ENCODE data around the gene SPATA2L. TPM values are rescaled to one million over a fixed set of nuclear protein-coding genes. Genes with fewer than 3 reads are reported as not detected.
A peak's percentile ranks its signal among the peaks of the same experiment; 100 is the strongest.
"Not testable (repeated sequence)": the region's sequence is repeated elsewhere in the genome, so short reads cannot be mapped to it uniquely, and the experiment has no call there.

Gene SPATA2L
- total RNA-seq, 2 experiments from 2014 or later = 0.93 to 1.2 TPM

DNA sequence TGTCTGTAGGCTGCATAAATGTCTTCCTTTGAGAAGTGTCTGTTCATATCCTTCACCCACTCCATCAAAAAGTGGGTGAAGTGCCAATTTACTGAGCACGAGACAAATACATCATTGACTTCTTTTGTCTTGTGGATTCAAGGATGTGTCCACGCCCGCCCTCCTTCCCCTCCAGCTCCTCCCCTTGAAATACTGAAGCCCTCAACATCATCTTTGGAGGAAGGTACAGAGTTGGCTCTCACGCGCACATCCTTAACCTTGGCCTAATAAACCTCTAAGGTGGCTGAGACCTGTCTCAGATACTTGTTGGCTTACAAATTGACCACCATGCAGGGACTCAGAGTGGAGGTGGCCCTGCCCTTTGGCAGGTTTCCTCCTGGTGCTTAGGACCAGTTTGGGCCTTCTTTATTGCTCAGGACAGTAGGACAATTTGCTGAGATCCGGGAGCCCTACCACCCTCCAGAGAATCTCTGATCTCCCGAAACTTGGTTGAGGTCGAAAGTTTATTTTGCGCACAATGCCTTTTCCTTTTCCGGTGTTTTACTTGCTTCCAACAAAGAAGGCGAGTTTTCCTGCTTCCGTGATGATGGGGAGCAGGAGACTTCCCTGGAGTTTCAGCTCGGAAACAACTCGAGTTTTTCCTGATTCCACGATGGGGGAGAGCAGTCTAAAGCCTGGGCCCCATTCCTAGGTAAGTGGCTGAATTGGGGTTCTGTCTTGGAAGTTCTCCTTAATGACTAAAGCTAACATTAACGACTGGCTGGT is 29.1 kb downstream of the SPATA2L start:
- peaks cover 23% of the 10 kb centered on the region for H3K4me1 Mint-ChIP-seq (ENCODE audit: low read depth)
- intact Hi-C loops (cut with micrococcal nuclease) = no loop called here
- no peaks in the 10 kb centered on the region for H3K27me3 Mint-ChIP-seq (ENCODE audit: low read depth)
- H3K27ac Mint-ChIP-seq = no peak overlapping the region
- CTCF ChIA-PET = interaction anchor here (1.0 kb wide), 1 partner anchor 31 kb away, joined by 3 read pairs; no protein-coding TSS in a partner anchor
- H3K36me3 Mint-ChIP-seq (ENCODE audit: low read depth) = no peaks in the 10 kb centered on the region
- DNase-seq = no peak
- H3K4me3 Mint-ChIP-seq = no peak overlapping the region
- no peaks in the 10 kb centered on the region for H3K9me3 Mint-ChIP-seq

DNA sequence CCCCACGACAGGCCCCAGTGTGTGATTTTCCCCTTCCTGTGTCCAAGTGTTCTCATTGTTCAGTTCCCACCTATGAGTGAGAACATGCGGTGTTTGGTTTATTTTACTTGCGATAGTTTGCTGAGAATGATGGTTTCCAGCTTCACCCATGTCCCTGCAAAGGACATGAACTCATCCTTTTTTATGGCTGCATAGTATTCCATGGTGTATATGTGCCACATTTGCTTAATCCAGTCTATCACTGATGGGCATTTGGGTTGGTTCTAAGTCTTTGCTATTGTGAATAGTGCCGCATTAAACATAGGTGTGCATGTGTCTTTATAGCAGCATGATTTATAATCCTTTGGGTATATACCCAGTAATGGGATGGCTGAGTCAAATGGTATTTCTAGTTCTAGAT is 29.9 kb downstream of the SPATA2L start:
- H3K9me3 Mint-ChIP-seq; H3K4me3 Mint-ChIP-seq; H3K36me3 Mint-ChIP-seq (ENCODE audit: low read depth); H3K27me3 Mint-ChIP-seq (ENCODE audit: low read depth); intact Hi-C loops (cut with micrococcal nuclease); DNase-seq; H3K27ac Mint-ChIP-seq: not testable (repeated sequence)
- H3K4me1 Mint-ChIP-seq (ENCODE audit: low read depth) = peaks cover 23% of the 10 kb centered on the region
- CTCF ChIA-PET = interaction anchor here (0.9 to 1.0 kb wide), 2 partner anchors 30 to 71 kb away, joined by 3 read pairs; no protein-coding TSS in a partner anchor

DNA sequence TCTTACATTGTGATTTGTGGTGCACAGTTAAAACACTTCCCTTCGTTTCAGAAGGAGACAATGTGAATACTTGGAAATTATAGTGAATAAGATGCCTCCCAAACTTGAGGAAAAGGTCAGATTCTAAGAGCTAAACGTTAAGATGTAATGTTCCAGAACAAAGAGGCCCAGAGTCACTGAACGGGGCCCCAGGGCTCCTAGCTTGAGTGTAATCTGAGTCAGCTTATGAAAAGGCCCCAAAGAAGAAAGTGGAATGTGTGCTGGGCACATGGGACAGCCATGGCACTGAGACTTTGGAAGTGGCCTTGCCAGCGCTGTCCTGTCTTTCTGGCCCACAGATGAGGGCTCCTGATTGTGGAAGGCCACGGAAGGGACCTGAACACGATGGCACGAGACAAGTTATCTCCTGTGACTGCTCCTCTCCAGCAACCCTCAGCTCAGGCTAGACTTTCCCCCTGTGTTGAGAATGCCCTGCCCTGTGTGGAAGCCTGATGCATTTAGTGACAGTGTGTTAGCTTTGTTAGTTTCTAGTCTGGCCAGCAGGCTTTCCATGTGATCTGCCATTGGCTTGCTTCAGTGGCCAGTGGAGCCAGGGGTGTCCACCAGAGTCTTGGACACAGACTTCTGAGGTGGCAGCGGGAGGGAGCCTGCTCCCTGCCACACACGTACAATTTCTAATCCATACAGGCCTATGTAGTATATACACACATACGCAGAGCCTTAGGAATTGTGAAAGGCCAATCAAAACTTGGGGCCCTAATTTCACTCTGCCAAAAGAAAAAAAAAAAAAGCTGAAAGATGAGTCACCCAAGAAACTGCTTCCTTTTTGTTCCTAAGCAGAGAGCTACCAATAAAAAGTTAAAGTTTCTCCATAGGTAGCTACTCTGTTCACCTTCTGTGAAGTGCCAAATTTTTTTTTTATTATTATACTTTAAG is 30.7 kb downstream of the SPATA2L start:
- H3K4me3 Mint-ChIP-seq = no peak overlapping the region
- H3K9me3 Mint-ChIP-seq = no peaks in the 10 kb centered on the region
- H3K36me3 Mint-ChIP-seq (ENCODE audit: low read depth) = no peaks in the 10 kb centered on the region
- peaks cover 23% of the 10 kb centered on the region for H3K4me1 Mint-ChIP-seq (ENCODE audit: low read depth)
- peak overlapping the region; percentile 7 for H3K27ac Mint-ChIP-seq
- CTCF ChIA-PET = interaction anchor here (0.6 to 1.6 kb wide), 4 partner anchors 10 to 70 kb away, joined by 3 to 4 read pairs (median 3); no protein-coding TSS in a partner anchor
- no peak for DNase-seq
- no peaks in the 10 kb centered on the region for H3K27me3 Mint-ChIP-seq (ENCODE audit: low read depth)
- intact Hi-C loops (cut with micrococcal nuclease) = no loop called here

DNA sequence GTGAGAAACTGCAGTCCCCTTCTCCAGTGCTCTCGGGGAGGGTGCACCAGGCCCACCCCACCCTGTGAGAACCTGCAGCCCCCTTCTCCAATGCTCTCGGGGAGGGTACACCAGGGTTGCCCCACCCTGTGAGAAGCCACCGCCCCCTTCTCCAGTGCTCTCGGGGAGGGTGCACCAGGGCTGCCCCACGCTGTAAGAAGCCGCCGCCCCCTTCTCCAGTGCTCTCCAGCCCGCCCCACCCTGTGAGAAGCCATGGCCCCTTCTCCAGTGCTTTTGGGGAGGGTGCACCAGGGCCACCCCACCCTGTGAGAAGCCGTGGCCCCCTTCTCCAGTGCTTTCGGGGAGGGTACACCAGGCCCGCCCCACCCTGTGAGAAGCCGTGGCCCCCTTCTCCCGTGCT is 31.8 kb downstream of the SPATA2L start:
- H3K27ac Mint-ChIP-seq = no peak overlapping the region
- no peak overlapping the region for H3K4me3 Mint-ChIP-seq
- no peaks in the 10 kb centered on the region for H3K27me3 Mint-ChIP-seq (ENCODE audit: low read depth)
- H3K36me3 Mint-ChIP-seq (ENCODE audit: low read depth) = no peaks in the 10 kb centered on the region
- intact Hi-C loops (cut with micrococcal nuclease) = no loop called here
- CTCF ChIA-PET = interaction anchor here (1.6 kb wide), 1 partner anchor 31 kb away, joined by 4 read pairs; no protein-coding TSS in a partner anchor
- H3K9me3 Mint-ChIP-seq = no peaks in the 10 kb centered on the region
- peaks cover 23% of the 10 kb centered on the region for H3K4me1 Mint-ChIP-seq (ENCODE audit: low read depth)
- DNase-seq = no peak

DNA sequence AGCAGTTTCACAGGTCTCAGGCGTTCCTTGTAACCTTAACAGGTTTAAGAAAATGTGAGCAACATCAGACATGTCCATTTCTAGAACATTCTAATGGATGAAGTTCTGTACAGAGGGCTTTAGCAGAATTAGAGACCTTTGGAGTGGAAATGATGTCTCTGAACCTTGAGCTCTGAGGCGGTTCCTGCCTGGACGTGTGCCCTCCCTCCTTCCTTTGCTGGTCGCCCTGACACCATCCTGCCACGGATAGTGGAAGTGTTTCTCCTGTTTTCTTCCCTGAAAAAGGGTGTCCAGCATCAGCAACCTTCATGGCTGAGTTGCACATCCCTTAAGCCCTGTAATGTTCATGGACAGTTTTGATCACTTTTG is 32.7 kb downstream of the SPATA2L start:
- Mint-ChIP-seq H3K4me3 (no peak overlapping the region), H3K27me3 (ENCODE audit: low read depth) (no peaks in the 10 kb centered on the region), H3K4me1 (ENCODE audit: low read depth) (peaks cover 23% of the 10 kb centered on the region), H3K36me3 (ENCODE audit: low read depth) (peaks cover 4% of the 10 kb centered on the region), H3K9me3 (no peaks in the 10 kb centered on the region), H3K27ac (no peak overlapping the region)
- intact Hi-C loops (cut with micrococcal nuclease) = no loop called here
- CTCF ChIA-PET = interaction anchor here (0.7 to 1.4 kb wide), 3 partner anchors 30 to 95 kb away, joined by 3 to 6 read pairs (median 3); no protein-coding TSS in a partner anchor
- DNase-seq = no peak

DNA sequence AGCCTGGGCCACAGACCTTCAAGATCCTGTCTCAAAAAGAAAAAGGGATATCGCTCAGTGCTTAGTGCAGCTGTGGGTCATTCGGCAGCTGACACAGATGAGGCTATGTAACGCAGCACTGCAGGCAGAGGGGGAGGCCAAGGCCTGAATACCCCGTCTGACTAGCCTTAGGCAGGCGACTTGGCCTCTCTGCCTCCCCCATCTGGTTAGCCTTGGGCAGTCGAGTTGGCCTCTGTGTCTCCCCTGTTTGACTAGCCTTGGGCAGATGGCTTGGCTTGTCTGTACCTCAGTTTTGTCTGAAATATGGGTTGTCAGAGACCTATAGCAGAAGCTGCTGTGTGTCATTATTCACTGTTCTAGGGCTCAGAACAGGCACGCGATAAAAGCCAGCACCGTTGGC is 33.9 kb downstream of the SPATA2L start:
- H3K27me3 Mint-ChIP-seq (ENCODE audit: low read depth) = no peaks in the 10 kb centered on the region
- intact Hi-C loops (cut with micrococcal nuclease) = loop anchor here (1.0 kb wide), 1 partner anchor 93 kb away; no protein-coding TSS in a partner anchor
- no peak overlapping the region for H3K4me3 Mint-ChIP-seq
- CTCF ChIA-PET = interaction anchor here (0.9 kb wide), 1 partner anchor 92 kb away, joined by 3 read pairs; the partner anchor contains the start of gene CPNE7
- H3K36me3 Mint-ChIP-seq (ENCODE audit: low read depth) = peaks cover 11% of the 10 kb centered on the region
- H3K27ac Mint-ChIP-seq = no peak overlapping the region
- H3K9me3 Mint-ChIP-seq = no peaks in the 10 kb centered on the region
- no peak for DNase-seq
- peaks cover 23% of the 10 kb centered on the region for H3K4me1 Mint-ChIP-seq (ENCODE audit: low read depth)

DNA sequence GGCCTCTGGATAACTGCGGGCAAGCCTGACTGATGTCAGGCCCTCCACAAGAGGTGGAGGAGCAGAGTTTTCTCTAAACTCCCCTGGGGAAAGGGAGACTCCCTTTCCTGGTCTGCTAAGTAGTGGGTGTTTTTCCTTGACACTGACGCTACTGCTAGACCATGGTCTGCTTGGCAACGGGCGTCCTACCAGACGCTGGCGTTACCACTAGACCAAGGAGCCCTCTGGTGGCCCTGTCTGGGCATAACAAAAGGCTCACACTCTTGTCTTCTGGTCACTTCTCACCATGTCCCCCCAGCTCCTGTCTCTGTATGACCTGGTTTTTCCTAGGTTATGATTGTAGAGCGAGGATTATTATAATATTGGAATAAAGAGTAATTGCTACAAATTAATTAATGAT is 34.5 kb downstream of the SPATA2L start:
- CTCF ChIA-PET; H3K27me3 Mint-ChIP-seq (ENCODE audit: low read depth); H3K27ac Mint-ChIP-seq; H3K4me3 Mint-ChIP-seq; DNase-seq; H3K9me3 Mint-ChIP-seq: not testable (repeated sequence)
- peaks cover 23% of the 10 kb centered on the region for H3K4me1 Mint-ChIP-seq (ENCODE audit: low read depth)
- peaks cover 15% of the 10 kb centered on the region for H3K36me3 Mint-ChIP-seq (ENCODE audit: low read depth)
- intact Hi-C loops (cut with micrococcal nuclease) = loop anchor here (1.0 kb wide), 1 partner anchor 93 kb away; no protein-coding TSS in a partner anchor

DNA sequence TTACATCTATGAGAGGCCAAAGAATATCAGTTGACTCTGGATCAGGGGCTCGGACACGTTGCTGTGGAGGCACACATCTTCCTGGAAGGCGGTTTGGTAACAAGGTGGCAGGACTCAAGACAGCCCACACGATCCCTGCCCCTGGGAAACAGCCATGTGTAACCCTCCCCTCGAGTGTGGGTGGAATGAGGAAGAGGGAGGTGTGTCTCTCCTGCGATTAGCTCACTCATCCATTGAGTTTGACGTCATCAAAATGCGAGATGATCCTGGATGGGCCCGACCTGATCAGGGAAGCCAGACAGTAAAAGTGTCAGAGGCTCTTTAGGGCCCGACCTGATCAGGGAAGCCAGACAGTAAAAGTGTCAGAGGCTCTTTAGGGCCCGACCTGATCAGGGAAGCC is 37.3 kb downstream of the SPATA2L start:
- H3K4me3 Mint-ChIP-seq; DNase-seq; H3K27me3 Mint-ChIP-seq (ENCODE audit: low read depth); H3K27ac Mint-ChIP-seq; intact Hi-C loops (cut with micrococcal nuclease); H3K9me3 Mint-ChIP-seq: not testable (repeated sequence)
- Mint-ChIP-seq H3K36me3 (ENCODE audit: low read depth) (peaks cover 33% of the 10 kb centered on the region), H3K4me1 (ENCODE audit: low read depth) (peaks cover 10% of the 10 kb centered on the region)
- CTCF ChIA-PET = interaction anchor here (0.6 kb wide), 1 partner anchor 18 kb away, joined by 5 read pairs; no protein-coding TSS in a partner anchor

DNA sequence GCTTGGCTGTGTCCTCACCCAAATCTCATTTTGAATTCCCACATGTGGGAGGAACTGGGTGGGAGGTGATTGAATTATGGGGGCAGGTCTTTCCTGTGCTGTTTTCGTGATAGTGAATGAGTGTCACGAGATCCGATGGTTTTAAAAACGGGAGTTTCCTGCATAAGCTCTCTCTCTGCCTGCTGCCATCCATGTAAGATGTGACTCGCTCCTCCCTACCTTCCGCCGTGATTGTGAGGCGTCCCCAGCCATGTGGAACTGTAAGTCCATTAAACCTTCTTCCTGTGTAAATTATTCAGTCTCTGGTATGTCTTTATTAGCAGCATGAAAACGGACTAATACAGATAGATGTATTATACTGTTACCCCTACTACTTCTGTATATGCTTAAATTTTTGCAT is 40.3 kb downstream of the SPATA2L start:
- H3K27ac Mint-ChIP-seq = no peak overlapping the region
- CTCF ChIA-PET = no interaction called here
- no peak for DNase-seq
- peaks cover 39% of the 10 kb centered on the region for H3K36me3 Mint-ChIP-seq (ENCODE audit: low read depth)
- H3K4me1 Mint-ChIP-seq (ENCODE audit: low read depth) = peaks cover 15% of the 10 kb centered on the region
- intact Hi-C loops (cut with micrococcal nuclease) = no loop called here
- no peaks in the 10 kb centered on the region for H3K9me3 Mint-ChIP-seq
- no peak overlapping the region for H3K4me3 Mint-ChIP-seq
- no peaks in the 10 kb centered on the region for H3K27me3 Mint-ChIP-seq (ENCODE audit: low read depth)

DNA sequence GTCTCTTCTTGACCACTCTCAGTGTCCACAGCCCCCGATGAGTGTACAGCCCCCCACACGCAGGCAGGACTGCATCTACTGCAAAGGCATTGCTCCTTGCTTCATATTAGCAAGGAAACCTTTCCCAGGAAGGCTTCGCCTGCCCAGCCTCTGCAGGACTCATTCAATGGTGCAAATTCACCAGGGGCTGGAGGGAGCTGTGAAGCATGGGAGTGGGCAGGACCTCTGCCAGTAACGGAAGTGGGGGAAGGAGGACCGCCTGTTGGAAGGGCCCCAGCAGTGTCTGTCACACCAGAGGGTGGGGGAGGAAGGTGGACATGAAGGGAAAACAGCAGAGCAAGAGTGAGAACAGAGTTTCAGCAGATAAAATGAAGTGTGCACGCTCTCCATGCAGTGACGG is 41.4 kb downstream of the SPATA2L start:
- Mint-ChIP-seq H3K27me3 (ENCODE audit: low read depth) (no peaks in the 10 kb centered on the region), H3K4me1 (ENCODE audit: low read depth) (peaks cover 24% of the 10 kb centered on the region), H3K36me3 (ENCODE audit: low read depth) (peaks cover 39% of the 10 kb centered on the region), H3K4me3 (no peak overlapping the region), H3K27ac (no peak overlapping the region), H3K9me3 (no peaks in the 10 kb centered on the region)
- DNase-seq = no peak
- CTCF ChIA-PET = no interaction called here
- intact Hi-C loops (cut with micrococcal nuclease) = no loop called here

DNA sequence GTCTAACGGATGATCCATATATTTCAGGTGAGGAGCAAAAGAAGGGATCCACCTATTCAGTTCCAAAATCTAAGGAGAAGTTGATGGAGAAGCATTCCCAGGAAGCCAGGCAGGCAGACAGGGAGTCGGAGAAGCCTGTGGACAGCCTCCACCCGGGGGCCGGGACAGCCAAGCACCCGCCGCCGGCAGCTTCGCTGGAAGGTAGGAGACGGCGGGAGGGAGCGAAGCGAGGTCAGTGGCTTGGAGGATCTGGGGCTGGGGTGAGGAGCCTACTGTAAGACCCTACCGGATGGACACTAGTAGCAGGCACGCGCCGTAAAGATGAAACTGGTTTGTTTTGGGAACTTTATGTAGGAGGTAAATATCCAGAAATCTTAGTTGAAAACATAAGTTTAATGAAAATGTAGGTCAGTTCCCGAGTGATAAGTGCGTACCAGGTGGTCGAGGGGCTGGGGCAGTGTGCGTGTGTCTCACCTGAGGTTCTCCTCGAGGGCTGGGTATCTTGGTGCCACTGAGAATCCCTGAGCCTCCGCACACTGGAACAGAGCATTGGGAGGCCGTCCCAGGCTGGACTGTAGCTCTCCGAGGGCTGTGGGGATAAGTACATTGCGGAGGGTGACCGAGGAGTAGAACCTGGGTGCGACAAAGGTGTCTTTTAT is 43.2 kb downstream of the SPATA2L start:
- Mint-ChIP-seq H3K4me1 (ENCODE audit: low read depth) (peaks cover 32% of the 10 kb centered on the region), H3K9me3 (no peaks in the 10 kb centered on the region), H3K36me3 (ENCODE audit: low read depth) (peaks cover 33% of the 10 kb centered on the region), H3K27me3 (ENCODE audit: low read depth) (no peaks in the 10 kb centered on the region), H3K4me3 (peak overlapping the region; percentile 91), H3K27ac (peak overlapping the region; percentile 77)
- intact Hi-C loops (cut with micrococcal nuclease) = loop anchor here (2.0 to 10.0 kb wide), 2 partner anchors 28 to 414 kb away; partner anchors contain the start of gene CDK10
- CTCF ChIA-PET = interaction anchor here (0.6 kb wide), 1 partner anchor 41 kb away, joined by 4 read pairs; no protein-coding TSS in a partner anchor
- no peak for DNase-seq
